GM21367 (cell line): ENCODE data around the gene CD6.

ENCODE experiments used
- ATAC-seq: cut with Tn5 transposase; IDR thresholded peaks from one replicate; pipeline ENCODE4 v1.9.1; 2021; ENCODE audit not compliant: unreplicated experiment

The CD6 gene

DNA sequence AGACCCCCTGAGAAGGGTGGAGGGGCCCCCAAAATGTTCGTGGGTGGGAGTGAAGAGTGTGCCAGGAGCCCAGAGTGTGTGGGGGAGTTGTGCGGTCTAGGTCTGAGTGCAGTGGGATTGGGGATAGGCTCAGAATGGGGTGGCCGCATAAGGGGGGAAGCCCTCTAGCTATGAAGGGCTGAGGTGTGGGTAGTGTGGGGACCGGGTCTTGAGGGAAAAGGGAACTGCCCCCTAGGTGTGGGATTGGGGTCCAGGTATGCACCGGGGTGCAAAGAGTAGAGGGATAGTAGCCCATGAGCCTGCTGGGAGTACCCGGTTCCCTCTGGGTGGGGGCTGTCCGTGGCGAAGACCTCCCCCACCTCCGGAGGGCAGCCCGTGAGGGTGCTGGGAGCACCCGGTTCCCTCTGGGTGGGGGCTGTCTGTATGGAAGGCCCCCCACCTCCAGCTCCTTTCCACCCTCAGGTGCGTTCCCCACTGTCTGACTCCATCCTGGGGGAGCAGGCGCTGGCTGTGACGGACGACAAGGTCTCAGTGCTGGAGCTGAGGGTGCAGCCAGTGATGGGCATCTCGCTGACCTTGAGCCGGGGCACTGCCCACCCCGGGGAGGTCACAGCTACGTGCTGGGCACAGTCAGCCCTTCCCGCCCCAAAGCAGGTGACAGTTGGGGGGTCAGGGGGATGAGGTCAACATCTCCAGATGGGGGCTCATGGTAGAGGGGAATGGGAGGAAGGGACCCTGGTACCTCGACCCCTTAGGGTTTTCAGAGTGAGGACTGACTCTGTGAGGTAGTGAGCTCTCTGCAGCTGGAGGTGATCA, 36.5 kb upstream of the CD6 start:
- no peak for ATAC-seq

DNA sequence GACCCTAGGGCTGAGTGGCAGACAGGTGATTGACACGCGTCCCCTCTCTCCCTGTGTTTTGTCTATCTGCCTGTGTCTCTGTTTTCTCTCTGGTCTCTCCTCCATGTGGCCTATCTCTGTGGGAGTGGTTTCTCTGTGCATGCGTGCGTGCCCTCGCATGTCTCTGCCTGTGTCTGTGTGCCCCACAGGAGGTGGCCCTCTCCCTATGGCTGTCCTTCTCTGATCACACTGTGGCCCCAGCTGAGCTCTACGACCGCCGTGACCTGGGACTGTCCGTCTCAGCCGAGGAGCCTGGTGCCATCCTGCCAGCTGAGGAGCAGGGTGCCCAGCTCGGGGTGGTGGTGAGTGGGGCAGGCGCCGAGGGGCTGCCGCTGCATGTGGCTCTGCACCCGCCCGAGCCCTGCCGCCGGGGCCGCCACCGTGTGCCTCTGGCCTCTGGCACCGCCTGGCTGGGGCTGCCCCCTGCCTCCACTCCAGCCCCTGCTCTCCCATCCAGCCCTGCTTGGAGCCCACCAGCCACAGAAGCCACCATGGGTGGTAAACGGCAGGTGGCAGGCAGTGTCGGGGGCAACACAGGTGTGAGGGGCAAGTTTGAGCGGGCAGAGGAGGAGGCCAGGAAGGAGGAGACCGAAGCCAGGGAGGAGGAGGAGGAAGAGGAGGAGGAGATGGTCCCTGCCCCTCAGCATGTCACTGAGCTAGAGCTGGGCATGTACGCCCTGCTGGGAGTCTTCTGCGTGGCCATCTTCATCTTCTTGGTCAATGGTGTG, 35.6 kb upstream of the CD6 start:
- ATAC-seq: no peak

DNA sequence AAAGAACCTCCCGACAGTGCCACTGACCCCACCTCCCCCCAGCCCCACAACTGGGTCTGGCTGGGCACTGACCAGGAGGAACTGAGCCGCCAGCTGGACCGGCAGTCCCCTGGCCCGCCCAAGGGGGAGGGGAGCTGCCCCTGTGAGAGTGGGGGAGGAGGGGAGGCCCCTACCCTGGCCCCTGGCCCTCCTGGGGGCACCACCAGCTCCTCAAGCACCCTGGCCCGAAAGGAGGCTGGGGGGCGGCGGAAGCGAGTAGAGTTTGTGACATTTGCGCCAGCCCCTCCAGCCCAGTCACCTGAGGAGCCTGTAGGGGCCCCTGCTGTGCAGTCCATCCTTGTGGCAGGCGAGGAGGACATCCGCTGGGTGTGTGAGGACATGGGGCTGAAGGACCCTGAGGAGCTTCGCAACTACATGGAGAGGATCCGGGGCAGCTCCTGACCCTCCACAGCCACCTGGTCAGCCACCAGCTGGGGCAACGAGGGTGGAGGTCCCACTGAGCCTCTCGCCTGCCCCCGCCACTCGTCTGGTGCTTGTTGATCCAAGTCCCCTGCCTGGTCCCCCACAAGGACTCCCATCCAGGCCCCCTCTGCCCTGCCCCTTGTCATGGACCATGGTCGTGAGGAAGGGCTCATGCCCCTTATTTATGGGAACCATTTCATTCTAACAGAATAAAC, 34.9 kb upstream of the CD6 start:
- no peak for ATAC-seq

- ATAC-seq: no peak
These were observed 34.3 kb upstream of the CD6 start for GRCh38 chr11:60937144-60937527.

DNA sequence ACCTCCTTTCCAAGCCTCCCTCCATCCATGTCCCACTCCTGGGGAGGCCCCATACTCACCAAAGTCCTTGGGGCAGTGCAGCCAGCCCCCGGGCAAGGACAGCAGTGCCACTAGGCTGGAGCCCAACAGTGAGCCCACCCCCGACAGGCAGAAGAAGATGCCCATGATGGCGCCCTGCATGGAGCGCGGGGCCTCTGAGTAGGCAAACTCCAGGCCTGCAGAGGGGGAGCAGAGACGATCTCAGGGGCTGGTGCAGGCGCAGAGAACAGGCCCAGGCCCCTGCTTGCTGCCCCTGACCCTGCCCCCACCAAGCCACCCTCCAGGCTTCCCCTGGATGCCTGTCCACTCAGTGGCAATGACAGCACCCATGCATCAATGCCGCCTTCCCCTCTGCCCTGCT, 33.7 kb upstream of the CD6 start:
- ATAC-seq: no peak

DNA sequence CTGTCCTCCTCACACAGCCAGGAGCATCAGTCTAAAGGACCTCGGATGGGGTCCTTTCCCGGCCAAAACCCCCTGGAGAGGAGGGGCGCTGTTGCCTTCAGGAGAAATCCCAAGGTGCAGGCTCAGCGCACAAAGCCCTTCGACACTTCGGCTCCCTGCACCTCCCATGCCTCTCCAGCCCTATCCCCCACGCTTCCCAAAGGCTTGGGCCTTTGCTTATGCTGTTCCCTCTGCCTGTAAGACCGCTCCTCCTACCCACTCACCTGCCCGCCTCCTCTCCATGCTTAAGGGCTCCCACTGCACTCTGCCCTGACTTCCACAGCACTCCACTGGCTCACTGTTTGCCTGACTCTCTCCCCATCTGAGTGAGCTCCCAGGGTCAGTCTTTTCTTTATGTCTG, 33.0 kb upstream of the CD6 start:
- ATAC-seq: no peak

GRCh38 chr11:60939301-60939700, 32.2 kb upstream of the CD6 start:
- ATAC-seq: no peak

GRCh38 chr11:60939855-60940254, 31.6 kb upstream of the CD6 start:
- ATAC-seq: no peak

DNA sequence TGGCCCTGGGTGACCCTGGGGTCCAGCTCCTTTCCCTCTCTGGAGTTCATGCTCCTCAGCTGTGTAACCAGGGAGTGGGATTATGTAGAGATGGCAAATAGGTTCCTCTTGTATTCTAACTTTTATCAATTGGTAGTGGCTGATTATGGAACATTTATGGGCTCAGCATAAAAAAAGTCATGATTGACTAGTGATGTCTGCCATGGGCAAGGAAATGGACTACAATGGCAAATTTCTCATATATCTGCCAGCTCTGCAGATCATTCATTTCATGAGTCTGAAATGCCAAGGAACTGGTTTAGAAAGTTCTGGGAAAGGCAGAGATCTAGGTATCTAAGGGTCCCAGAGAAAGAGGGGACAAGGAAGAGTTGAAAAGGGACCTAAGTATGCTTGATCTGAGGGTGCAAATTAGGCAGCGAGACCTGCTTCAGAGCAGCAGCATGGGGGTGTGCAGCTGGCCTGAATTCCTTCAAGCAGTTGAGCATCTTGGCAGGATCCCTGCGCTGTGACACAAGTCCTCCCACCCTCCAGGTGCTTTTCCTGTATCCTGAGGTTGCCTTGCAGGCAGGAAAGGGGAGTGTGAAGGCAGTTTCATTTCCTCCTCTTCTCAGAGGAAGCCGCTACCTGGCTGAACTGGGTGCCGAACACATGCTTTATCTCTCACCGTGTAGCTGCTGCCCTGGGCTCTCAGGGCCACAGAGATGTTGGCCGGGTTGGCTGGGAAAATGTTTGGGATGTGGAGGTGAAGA, 29.9 kb upstream of the CD6 start:
- ATAC-seq: no peak

GRCh38 chr11:60942219-60942618, 29.3 kb upstream of the CD6 start:
- no peak for ATAC-seq

DNA sequence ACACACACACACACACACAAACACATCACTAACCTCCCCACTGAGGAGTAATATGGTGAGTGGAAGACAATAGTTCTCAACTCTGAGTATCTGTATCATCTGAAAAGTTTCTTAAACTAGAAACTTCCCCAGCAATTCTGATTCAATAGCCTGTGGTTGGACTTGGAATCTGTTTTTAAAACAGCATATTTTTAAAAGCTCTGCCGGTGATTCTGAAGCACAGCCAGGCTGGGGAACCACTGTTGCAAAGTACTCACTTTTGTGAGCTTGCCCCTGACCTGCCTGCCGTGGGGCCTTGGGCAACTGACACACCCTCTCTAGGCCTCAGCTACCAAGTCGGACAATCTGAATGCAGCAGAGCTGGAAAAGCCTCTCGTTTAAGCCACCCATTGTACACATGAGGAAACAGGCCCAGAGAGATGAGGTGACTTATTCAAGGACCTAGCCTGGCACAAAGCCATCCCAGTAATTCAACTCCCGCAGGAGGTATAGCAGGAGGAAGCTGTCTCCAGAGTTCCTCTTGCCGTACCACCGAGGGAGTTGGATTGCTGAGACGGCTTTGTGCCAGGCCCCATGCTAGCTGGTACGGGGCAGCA, 28.4 kb upstream of the CD6 start:
- ATAC-seq: no peak

- ATAC-seq: no peak
These were observed 26.8 kb upstream of the CD6 start for GRCh38 chr11:60944490-60945294.

DNA sequence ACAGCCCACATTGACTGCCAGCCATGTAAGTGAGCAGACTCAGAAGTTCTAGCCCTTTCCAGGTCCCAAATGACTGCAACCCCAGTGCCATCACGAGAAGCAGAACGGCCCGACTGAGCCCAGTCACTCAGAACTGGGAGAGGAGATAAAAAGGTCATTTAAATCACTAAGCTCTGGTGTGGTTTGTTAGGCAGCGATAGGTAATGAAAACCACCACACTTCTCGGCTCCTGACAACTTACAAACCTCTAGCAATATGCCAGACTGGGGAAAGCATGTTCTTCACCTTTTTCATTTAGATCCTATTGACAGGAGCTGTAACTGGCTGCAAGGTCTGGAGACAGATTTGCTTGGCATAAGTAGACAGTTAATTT, 26.2 kb upstream of the CD6 start:
- no peak for ATAC-seq

- ATAC-seq: no peak
These were observed 24.7 kb upstream of the CD6 start for GRCh38 chr11:60946601-60947264.

- no peak for ATAC-seq
These were observed 23.8 kb upstream of the CD6 start for GRCh38 chr11:60947700-60948099.

DNA sequence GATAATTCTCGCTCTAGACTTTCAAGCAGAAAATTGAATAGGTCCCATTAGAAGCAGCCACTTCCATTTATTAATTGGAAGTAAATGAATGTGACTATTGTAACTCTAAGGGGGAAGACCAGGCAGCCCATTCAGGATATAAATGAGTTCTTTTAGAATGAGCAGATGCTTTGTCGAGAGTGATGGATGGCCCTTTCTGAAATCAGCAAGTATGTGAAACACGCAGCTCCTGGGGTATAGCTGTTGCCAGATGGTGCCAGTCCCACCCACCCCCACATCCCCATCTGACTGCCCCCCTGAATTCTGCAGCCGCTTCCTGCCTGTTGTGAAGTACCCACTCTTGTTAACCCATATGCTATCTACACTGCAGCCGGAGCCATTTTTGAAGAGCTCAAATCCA, 23.2 kb upstream of the CD6 start:
- no peak for ATAC-seq

DNA sequence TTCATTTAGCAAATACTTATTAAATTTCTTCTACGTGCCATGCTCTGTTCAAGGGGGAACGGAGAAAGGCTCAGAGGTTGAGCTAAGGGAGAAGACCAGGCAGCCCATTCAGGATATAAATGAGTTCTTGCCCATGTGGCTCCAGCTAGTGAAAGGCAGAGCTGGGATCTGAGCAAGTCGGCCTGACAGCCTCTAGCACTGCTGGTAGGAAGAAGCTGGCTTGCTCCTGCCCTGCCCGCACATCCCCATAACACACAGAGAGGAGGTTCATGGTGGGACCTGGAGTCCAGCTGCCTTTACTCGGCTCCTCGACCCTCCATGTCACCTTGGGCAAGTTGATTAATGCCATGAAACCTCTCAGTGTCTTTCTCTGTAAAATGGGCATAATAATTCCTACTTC, 21.5 kb upstream of the CD6 start:
- no peak for ATAC-seq

DNA sequence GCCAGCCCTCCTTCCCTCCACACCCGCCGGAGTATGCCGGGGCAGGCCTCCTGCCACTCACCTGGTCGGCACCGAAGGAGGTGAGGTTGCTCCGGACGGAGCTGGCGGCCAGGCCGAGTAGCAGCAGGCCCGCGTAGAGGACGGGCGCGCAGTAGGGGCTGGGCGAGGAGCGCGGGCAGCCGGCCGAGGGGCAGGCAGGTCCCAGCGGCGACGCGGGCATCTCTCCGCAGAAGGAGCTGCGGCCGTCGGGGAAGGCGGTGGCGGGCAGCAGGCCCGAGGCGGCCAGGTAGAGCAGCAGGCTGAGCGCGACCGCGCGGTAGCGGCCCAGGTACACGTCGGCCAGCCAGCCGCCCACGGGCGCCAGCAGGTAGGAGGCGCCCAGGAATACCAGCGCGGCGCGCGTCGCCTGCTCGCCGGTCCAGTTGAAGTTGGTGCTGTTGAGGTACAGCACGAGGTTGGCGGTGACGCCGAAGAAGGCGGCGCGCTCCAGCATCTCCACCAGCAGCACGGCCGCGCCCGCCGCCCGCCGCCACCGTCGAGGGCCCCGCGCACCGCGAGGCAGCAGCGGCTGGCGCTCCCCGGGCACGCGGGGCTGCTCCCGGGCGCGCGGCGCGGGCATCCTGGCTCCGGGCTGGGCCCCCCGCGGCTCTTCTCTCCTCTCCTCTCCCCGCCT, 20.4 kb upstream of the CD6 start:
- ATAC-seq: no peak

GRCh38 chr11:60951606-60951903, 19.9 kb upstream of the CD6 start:
- no peak for ATAC-seq
